DMS153 treated with DMSO at 0.1 percent for 48 hours (cell line): Measurements from ENCODE around the gene RHO.

Experiments
- DNase-seq: peaks from one replicate; lab custom pipeline; 2025; ENCODE audit not compliant: unreplicated experiment; lab: John Stamatoyannopoulos, UW

The RHO gene

DNA sequence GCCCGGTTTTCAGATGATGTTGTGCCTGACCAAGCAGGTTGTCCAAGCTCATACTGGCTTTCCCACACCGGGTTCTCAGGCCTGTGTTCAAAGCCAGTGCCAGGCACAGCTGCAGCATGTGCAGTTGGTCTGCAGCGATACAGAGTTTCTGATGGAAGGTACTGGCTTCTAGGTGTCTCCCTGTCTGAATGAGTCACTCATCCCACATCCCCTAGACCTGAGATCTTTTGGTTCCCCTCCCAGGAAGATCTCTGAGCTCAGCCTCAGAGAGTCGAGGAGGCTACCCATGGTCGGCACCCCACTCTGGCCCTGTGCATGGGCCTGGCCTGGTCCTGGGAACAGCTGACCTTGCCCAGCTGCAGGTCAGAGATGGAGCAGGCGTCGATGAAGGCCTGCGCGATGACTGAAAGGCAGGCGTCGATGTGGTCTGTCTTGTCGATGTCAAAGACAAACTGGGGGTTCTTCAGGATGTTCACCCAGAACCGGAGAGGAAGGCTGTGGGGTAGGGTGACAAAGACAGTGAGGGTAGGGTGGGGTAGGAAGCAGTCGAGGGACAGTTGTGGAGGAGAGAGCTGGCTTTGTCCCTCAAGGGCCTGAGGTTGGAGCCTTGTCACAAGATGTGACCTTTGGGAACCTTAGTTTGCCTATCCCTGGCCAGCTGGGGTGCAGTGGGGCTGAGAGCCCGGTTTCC lies 29.8 kb downstream of the RHO start:
- no peak for DNase-seq

DNA sequence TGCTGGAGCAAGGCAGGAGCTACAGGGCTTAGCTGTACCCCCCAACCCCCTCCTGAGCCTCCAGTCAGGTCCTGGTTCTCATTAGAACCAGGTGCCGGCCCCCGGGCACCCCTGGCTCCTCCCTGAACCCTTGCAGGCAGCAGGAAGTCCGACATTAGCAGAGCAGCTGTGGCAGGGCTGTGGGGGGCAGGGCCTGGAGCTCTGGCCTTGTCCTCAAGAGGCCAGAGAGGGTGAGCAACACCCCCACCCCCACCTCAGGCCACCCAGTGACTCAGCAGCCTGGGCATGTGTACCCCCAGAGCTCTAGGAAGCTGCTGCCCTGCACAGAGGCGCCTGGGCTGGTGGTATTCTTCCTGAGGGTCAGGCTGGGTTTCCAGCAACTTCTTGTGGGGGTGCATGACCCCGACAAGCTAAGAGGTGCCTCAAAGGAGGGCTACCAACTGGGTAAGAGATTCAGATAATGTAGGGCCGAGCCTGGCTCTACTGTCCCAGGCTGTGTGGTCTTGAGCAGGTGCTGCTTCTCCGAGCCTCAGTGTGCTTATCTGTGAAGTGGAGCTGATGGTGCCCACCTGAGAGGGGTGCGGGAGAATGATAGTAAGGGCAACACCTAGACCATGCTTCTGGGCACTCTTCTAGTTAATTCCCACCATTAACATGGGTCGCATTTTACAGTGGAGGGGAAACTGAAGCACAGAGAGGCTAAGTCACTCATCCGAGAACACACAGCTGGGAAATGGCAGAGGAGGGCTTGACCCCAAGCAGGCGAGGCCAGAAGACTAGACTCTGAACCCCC lies 30.5 kb downstream of the RHO start:
- DNase-seq, result no peak

DNA sequence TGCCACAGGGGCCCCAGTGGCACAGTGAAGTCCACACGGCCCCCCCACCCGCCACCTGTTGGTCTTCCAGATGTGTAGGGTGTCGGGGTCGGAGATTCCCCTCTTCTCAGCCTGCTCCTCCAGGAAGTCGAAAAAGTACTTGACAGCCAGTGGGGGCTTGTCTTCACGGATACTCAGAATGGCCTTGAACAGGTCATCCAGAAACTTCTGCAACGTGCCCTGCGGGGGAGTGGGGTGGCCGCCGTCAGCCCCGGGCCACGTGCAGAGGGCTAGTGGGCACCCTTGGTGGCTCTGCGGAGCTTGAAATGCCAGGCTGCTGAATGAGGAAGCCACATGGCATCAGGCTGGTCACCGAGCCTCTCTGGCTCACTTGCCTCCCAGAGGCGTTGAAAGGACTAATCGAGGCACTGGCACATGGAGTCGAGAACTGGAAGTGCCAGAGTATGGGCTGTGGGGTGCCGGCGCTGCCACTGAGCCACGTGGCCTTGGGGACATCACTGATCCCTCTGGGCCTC lies 31.2 kb downstream of the RHO start:
- DNase-seq, result no peak

- DNase-seq, result no peak
Observed at GRCh38 chr3:129560269-129560787, 31.9 kb downstream of the RHO start.

DNA sequence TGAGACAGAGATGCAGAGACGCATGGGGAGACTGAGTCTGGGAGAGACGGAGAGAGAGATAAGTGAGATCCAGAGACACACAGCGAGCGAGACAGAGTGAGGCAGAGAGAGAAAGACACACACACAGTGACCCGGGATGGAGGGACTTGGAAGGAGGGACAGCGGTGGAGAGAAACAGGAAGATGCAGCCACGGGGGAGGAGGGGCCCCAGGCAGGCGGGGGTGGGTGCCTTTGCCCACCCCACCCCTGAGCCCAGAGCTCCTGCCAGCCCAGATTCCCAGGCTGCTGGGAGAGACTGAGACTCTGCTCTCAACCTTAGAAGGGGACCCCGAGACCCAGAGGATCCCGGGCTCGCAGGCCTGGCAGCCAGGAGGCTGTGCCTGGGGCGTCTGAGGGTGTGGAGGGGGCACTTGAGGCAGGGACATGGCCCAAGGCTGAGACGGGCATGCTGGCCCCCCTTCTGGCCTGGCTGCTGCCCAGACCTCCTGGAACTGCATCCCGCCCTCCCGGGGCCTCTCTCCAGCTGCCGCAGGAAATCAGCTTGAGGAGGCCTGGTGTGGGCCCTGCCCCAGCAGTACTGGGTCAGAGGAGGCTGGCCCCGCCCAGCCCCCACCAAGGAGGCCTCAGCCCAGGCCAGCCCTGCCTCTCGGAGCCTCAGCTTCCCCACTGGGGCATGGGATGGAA lies 32.6 kb downstream of the RHO start:
- DNase-seq, result no peak

GRCh38 chr3:129561619-129562248 lies 33.3 kb downstream of the RHO start:
- DNase-seq, result no peak

GRCh38 chr3:129562803-129563202 lies 34.4 kb downstream of the RHO start:
- DNase-seq, result no peak

GRCh38 chr3:129563332-129563731 lies 34.9 kb downstream of the RHO start:
- no peak for DNase-seq

GRCh38 chr3:129563850-129564535 lies 35.6 kb downstream of the RHO start:
- no peak for DNase-seq

GRCh38 chr3:129564981-129565644 lies 36.7 kb downstream of the RHO start:
- no peak for DNase-seq

DNA sequence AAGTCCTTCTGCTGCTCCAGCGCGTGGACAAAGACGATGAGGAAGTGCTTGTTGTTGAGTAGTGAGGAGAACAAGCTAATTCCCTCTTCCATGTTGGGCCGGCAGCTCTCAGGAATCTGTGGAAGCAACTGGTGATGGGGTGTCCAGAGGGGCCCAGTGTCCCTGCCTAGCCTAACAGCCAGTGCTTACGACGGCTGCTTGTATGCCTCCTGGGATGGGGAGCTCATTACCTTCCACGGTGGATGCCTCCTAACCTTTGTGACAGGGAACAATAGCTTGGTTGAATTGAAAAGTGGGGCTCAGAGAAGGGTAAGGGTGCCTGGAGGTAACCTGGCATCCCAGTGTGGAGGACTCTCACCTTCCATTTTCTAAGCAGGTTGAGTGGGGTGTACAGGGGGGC lies 37.5 kb downstream of the RHO start:
- DNase-seq, result no peak

DNA sequence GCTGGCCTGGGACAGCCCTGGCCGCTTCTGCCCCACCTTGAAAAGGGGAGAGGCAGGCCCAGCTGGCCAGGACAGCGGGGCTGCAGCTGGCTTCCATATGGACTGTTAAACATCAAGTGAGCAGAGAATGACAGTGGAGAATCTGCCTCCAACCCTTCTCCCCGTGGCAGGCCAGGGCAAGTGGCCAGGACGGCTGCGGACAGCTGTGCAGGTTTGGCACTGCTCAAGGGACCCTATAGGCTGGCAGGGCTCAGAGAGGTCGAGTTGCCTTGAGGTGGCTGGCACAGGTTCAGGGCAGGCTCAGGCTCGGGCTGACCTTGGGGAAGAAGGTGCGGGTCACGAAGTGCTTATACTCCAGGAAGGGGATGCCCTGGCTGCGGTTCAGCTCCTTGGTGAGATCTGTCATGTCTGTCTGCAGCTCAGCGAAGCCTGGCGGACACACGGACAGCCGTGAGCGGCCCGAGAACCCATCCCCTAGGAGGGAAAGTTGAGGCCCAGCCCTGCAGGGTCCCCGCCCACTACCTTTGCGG lies 38.8 kb downstream of the RHO start:
- no peak for DNase-seq

DNA sequence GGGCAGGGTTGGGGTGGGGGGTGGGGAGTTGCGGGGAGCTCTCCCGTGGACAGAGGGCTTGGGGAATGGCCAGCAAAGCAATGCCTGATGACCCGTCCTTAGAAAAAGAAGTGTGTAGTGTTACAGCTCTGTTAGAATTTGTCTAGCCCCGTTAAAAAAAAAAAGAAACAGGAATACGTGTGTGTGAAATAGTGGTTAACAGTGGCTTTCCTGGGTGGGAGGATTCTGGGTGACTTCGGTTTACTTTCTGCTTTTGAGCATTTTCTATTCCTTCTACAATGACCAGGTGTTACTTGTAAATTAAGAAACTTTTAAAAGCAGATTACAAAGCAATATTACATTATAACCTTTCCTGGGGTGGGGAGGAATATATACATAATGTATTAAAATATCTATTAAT lies 39.5 kb downstream of the RHO start:
- no peak for DNase-seq

- no peak for DNase-seq
Observed at GRCh38 chr3:129569856-129570255, 41.4 kb downstream of the RHO start.

GRCh38 chr3:129571605-129572547 lies 43.4 kb downstream of the RHO start:
- no peak for DNase-seq

DNA sequence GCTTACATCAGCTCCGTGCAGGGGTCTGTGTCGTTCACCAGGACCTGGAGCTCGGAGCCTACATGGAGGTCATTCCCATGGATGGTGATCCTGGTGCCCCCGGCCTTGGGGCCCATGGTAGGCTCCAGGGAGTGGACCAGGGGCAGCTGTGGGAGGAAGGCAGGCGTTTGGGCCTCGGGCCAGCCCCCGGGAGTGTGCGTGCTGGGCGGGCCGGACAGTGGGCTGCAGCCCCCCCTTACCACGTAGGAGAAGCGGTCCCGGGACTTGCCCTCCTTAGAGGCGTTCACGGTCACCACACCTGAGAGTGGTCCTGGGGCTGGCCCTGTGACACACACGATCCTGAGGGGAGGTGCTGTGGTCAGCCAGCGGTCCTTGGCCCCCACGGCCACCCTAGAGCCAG lies 44.2 kb downstream of the RHO start:
- no peak for DNase-seq

GRCh38 chr3:129573493-129573892 lies 45.1 kb downstream of the RHO start:
- DNase-seq, result no peak

GRCh38 chr3:129574206-129574605 lies 45.8 kb downstream of the RHO start:
- no peak for DNase-seq
